ENCODE results near the gene LRRFIP1. TPM values are rescaled to one million over a fixed set of nuclear protein-coding genes. Genes with fewer than 3 reads are reported as not detected.
A peak's percentile ranks its signal among the peaks of the same experiment; 100 is the strongest.
"Not testable (repeated sequence)": the region's sequence is repeated elsewhere in the genome, so short reads cannot be mapped to it uniquely, and the experiment has no call there.

Gene LRRFIP1
- total RNA-seq, 4 donors from 2014 or later: 98.5 to 147 (median 122) TPM

DNA sequence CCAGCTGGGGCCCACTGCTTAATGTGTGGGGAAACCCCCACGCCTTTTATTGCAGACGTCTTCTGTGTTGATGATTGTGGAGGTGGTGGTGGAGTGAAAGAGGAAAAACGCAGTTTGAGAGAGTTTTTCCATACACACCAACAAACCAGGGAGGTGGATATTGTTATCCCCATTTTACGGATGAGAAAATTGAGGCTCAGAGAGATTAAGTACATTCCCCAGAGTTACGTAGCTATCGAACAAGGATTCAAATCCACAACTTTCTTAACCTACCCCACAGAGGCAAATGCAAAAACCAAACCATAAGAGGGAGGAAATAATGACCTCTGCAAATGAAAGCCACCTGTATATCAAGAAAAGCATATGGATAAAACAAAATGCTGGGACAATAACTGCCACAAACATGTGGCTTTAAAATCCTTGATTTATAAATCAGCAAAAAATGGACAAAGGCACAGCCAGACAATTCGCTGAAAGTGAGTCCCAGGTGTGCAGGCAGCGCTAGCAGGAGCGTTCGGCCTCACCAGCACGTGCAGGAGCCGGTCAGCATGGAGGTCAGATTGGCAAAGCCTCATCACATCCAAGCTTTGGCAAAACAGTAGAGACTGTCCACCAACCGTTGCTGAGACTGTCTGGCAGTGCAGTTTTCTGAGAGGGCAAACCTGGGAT, 24.2 kb upstream of the LRRFIP1 start:
- DNase-seq: no peak
- in situ Hi-C loops (cut with MboI; ENCODE audit: low pct_ligation_motif_present in 1 of 4, low pct_unique_long_range_greater_than_20kb in 1 of 4, low sequenced_read_pairs in 3 of 4) (no loop called here), intact Hi-C loops (cut with DNase I; ENCODE audit: low total_unique reads) (no loop called here)
- no peaks in the 10 kb centered on the region for H3K9me3 ChIP-seq
- peaks cover 0 to 20% (median 0%) of the 10 kb centered on the region in 4 donors for H3K4me1 ChIP-seq
- no peaks in the 10 kb centered on the region for H3K27me3 ChIP-seq
- 74 to 96% methylated on average over 4 to 13 of the region's 13 CpGs for WGBS, 2 donors (ENCODE audit: low coverage in 1 of 2)
- TF ChIP-seq, protein P1, sequence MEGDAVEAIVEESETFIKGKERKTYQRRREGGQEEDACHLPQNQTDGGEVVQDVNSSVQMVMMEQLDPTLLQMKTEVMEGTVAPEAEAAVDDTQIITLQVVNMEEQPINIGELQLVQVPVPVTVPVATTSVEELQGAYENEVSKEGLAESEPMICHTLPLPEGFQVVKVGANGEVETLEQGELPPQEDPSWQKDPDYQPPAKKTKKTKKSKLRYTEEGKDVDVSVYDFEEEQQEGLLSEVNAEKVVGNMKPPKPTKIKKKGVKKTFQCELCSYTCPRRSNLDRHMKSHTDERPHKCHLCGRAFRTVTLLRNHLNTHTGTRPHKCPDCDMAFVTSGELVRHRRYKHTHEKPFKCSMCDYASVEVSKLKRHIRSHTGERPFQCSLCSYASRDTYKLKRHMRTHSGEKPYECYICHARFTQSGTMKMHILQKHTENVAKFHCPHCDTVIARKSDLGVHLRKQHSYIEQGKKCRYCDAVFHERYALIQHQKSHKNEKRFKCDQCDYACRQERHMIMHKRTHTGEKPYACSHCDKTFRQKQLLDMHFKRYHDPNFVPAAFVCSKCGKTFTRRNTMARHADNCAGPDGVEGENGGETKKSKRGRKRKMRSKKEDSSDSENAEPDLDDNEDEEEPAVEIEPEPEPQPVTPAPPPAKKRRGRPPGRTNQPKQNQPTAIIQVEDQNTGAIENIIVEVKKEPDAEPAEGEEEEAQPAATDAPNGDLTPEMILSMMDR (IDR thresholded peaks at IDR 0.05): no peak
- TF ChIP-seq POLR2A (IDR thresholded peaks at IDR 0.05) (no peak), POLR2AphosphoS5 (IDR thresholded peaks at IDR 0.05) (no peak), EP300 (IDR thresholded peaks at IDR 0.05; ENCODE audit: low read depth) (no peak)
- no peak overlapping the region for H3K4me3 ChIP-seq
- peak overlapping the region in 2 of 4 donors; percentile 16 to 40 for H3K27ac ChIP-seq
- H3K36me3 ChIP-seq: no peaks in the 10 kb centered on the region

DNA sequence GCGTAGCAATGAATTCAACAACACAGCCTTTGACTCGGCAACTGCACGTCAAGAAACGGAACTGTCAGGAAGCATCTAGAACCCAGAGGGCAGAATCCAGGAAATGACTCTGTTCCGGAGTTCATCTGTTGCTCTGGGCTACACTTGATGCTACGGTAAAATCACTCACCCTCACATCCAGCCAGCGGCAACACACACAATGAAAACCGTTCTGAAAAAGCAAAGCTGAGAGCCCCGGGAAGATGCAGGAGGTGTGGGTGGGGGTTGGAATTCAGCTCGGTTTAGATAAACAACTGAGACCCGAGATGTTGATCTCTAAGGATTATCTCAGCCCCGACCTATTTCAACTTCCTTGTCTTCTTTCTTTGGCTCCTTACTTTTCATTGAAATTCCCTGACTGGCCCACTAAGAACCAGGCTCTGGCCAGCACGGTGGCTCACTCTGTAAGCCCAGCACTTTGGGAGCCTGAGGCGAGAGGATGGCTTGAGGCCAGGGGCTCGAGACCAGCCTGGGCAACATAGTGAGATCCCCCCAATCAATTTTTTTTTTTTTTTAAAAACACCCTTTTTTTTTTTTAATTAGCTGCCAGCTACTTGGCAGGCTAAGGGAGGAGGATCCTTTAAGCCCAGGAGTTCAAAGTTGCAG, 23.5 kb upstream of the LRRFIP1 start:
- intact Hi-C loops (cut with DNase I; ENCODE audit: low total_unique reads) (no loop called here), in situ Hi-C loops (cut with MboI; ENCODE audit: low pct_ligation_motif_present in 1 of 4, low pct_unique_long_range_greater_than_20kb in 1 of 4, low sequenced_read_pairs in 3 of 4) (no loop called here)
- DNase-seq: peak; percentile 47
- TF ChIP-seq POLR2AphosphoS5 (IDR thresholded peaks at IDR 0.05) (peak; percentile 35 to 73 (median 64)), EP300 (IDR thresholded peaks at IDR 0.05; ENCODE audit: low read depth) (no peak), POLR2A (IDR thresholded peaks at IDR 0.05) (no peak)
- TF ChIP-seq, protein P1 (IDR thresholded peaks at IDR 0.05): no peak
- Histone ChIP-seq H3K4me3 (no peak overlapping the region), H3K27me3 (no peaks in the 10 kb centered on the region), H3K9me3 (no peaks in the 10 kb centered on the region), H3K4me1 (peaks cover 0 to 20% (median 0%) of the 10 kb centered on the region in 4 donors), H3K27ac (peak overlapping the region; percentile 5 to 40 (median 24)), H3K36me3 (no peaks in the 10 kb centered on the region)
- 35 to 43% methylated on average over 10 to 15 of the region's 15 CpGs for WGBS, 2 donors (ENCODE audit: low coverage in 1 of 2)

DNA sequence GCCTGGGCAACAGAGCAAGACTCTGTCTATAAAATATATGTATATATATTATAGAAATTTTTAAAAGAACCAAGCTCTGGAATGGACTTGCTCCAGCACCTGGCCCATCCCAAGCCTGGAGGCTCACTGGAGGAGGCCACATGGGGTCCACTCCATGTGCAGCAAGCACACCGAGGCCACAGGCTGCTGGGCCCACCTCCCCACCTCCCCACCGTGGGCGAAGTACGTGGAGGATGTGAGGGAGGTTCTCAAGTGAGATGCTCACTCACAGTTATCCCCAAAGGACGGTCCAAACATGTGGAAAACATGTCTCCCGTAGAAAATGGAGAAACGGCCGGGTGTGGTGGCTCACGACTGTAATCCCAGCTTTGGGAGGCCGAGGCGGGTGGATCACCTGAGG, 23.0 kb upstream of the LRRFIP1 start:
- peak overlapping the region in 2 of 4 donors; percentile 5 to 40 for H3K27ac ChIP-seq

DNA sequence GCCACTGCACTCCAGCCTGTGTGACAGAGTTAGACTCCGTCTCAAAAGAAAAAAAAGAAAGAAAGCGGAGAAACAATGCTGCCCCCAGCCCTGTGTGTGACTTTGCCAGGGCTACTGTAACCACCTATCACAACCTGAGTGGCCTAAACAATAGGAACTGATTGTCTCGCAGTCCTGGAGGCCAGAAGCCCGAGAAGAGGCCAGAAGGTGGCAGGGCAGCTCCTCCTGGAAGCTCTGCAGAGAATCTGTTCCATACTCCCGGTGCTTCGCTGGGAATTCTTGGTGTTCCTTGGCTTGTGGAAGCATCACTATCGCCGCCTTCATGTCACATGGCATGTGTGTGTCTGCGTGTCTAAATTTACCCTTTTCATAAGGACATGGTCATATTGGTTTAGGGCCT, 22.4 kb upstream of the LRRFIP1 start:
- H3K4me1 ChIP-seq: peaks cover 0 to 16% (median 0%) of the 10 kb centered on the region in 4 donors
- in situ Hi-C loops (cut with MboI; ENCODE audit: low pct_ligation_motif_present in 1 of 4, low pct_unique_long_range_greater_than_20kb in 1 of 4, low sequenced_read_pairs in 3 of 4): no loop called here
- H3K27ac ChIP-seq: no peak overlapping the region
- WGBS, 2 donors (ENCODE audit: low coverage in 1 of 2): 58 to 85% methylated on average over 6 to 9 of the region's 9 CpGs
- DNase-seq: no peak
- no peaks in the 10 kb centered on the region for H3K9me3 ChIP-seq
- H3K36me3 ChIP-seq: no peaks in the 10 kb centered on the region
- no peak overlapping the region for H3K4me3 ChIP-seq
- H3K27me3 ChIP-seq: no peaks in the 10 kb centered on the region
- TF ChIP-seq EP300 (IDR thresholded peaks at IDR 0.05; ENCODE audit: low read depth) (no peak), POLR2A (IDR thresholded peaks at IDR 0.05) (no peak), POLR2AphosphoS5 (IDR thresholded peaks at IDR 0.05) (no peak)
- TF ChIP-seq, protein P1 (IDR thresholded peaks at IDR 0.05): peak in 4 of 5 experiments; percentile 16 to 29 (median 21)
- intact Hi-C loops (cut with DNase I; ENCODE audit: low total_unique reads): no loop called here

More for the DNA sequence above, 23.0 kb upstream of the LRRFIP1 start:
- no peak overlapping the region for H3K4me3 ChIP-seq
- intact Hi-C loops (cut with DNase I; ENCODE audit: low total_unique reads) (no loop called here), in situ Hi-C loops (cut with MboI; ENCODE audit: low pct_ligation_motif_present in 1 of 4, low pct_unique_long_range_greater_than_20kb in 1 of 4, low sequenced_read_pairs in 3 of 4) (no loop called here)
- WGBS, 2 donors (ENCODE audit: low coverage in 1 of 2): 89 to 92% methylated on average over 5 to 11 of the region's 11 CpGs
- no peaks in the 10 kb centered on the region for H3K36me3 ChIP-seq
- no peaks in the 10 kb centered on the region for H3K27me3 ChIP-seq
- no peak for DNase-seq
- H3K9me3 ChIP-seq: no peaks in the 10 kb centered on the region
- no peak for TF ChIP-seq POLR2A (IDR thresholded peaks at IDR 0.05)
- TF ChIP-seq, protein P1 (IDR thresholded peaks at IDR 0.05): no peak
- peaks cover 0 to 20% (median 0%) of the 10 kb centered on the region in 4 donors for H3K4me1 ChIP-seq

DNA sequence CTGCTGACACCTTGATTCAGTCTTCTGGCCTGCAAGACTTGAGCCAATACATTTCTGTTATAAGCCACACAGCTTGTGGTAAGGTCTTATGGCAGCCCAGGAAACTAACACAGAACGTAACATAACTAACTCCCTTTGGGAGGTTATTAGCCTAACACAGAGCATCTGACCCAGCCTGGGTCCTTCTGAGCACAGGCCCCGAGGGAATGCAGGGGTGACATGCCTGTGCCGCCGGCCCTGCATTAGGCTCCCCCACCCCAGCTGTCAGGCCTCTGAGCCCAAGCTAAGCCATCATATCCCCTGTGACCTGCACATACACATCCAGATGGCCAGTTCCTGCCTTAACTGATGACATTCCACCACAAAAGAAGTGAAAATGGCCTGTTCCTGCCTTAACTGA, 20.9 kb upstream of the LRRFIP1 start:
- H3K4me3 ChIP-seq; H3K36me3 ChIP-seq; H3K9me3 ChIP-seq; H3K27ac ChIP-seq; in situ Hi-C loops (cut with MboI; ENCODE audit: low pct_ligation_motif_present in 1 of 4, low pct_unique_long_range_greater_than_20kb in 1 of 4, low sequenced_read_pairs in 3 of 4); intact Hi-C loops (cut with DNase I; ENCODE audit: low total_unique reads); H3K27me3 ChIP-seq; DNase-seq: not testable (repeated sequence)
- peaks cover 0 to 10% (median 0%) of the 10 kb centered on the region in 4 donors for H3K4me1 ChIP-seq
- 91% methylated on average over 4 of the region's 4 CpGs; no CpG with 5 or more reads in 1 of the 2 donors for WGBS, 2 donors (ENCODE audit: low coverage in 1 of 2)
